ENCODE data around the gene PI4KA. TPM values are rescaled to one million over a fixed set of nuclear protein-coding genes. Genes with fewer than 3 reads are reported as not detected.
"Not testable (repeated sequence)": the region's sequence is repeated elsewhere in the genome, so short reads cannot be mapped to it uniquely, and the experiment has no call there.

PI4KA gene
- total RNA-seq, 1 donor from 2014 or later = 58.2 TPM

- DNase-seq (ENCODE audit: low read depth) = not testable (repeated sequence)
Measured at GRCh38 chr22:20694256-20694655, 164.4 kb downstream of the PI4KA start.

GRCh38 chr22:20692926-20693325 lies 165.7 kb downstream of the PI4KA start:
- not testable (repeated sequence) for DNase-seq (ENCODE audit: low read depth)

DNA sequence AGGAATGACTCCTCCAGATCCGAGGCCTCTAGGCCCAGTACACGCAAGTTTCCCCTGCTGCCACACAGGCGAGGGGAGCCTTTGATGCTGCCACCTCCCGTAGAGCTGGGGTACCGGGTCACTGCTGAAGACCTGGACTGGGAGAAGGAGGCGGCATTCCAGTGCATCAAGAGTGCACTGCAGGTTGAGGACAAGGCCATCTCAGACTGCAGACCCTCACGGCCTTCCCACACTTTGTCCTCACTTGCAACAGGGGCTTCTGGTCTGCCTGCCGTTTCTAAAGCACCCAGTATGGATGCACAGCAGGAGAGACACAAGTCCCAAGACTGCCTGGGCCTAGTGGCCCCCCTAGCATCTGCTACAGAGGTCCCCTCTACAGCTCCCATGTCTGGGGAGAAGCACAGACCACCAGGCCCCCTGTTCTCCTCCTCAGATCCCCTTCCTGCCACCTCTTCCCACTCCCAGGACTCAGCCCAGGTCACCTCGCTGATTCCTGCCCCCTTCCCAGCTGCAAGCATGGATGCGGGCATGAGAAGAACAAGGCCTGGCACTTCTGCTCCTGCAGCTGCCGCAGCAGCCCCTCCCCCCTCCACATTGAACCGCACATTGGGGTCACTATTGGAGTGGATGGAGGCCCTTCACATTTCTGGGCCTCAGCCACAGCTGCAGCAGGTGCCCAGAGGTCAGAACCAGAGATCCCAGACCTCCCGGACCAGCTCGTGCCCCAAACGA lies 167.9 kb downstream of the PI4KA start:
- not testable (repeated sequence) for DNase-seq (ENCODE audit: low read depth)

GRCh38 chr22:20687356-20688172 lies 171.0 kb downstream of the PI4KA start:
- DNase-seq (ENCODE audit: low read depth) = not testable (repeated sequence)

- not testable (repeated sequence) for DNase-seq (ENCODE audit: low read depth)
Measured at GRCh38 chr22:20685764-20686163, 172.8 kb downstream of the PI4KA start.

- DNase-seq (ENCODE audit: low read depth) = not testable (repeated sequence)
Measured at GRCh38 chr22:20678792-20679435, 179.7 kb downstream of the PI4KA start.

DNA sequence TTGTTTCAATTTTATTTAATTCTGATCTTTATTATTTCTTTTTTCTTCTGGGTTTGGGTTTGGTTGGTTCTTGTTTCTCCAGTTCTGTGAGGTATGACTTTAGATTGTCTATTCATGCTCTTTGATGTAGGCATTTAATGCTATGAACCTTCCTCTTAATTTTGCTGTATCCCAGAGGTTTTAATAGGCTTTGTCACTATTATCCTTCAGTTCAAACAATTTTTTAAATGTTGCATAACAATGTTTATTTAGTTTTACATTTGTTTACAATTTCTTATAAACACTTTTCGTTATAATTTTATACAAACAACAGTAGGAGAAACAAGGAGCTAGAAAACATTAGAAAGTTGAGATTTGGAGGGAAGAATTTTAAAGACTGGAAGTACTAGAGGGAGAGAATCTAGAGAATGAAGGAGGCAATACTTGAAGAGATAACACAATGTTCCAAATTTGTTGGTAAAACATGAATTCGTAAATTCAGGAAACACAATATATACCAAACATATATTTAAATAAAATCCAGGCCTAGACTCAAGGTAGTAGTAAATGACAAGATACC lies 180.8 kb downstream of the PI4KA start:
- no peak for DNase-seq (ENCODE audit: low read depth)

DNA sequence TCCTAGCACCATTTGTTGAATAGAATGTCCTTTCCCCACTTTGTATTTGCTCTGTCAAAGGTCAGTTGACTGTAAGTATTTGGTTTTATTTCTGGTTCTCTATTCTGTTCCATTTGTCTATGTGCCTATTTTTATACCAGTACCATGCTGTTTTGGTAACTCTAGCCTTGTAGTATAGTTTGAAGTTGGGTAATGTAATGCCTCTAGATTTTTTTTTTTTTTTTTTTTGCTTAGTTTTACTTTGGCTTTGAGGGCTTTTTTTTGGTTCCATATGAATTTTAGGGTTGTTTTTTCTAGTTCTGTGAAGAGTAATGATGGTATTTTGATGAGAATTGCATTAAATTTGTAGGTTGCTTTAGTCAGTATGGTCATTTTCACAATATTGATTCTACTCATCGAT lies 183.0 kb downstream of the PI4KA start:
- DNase-seq (ENCODE audit: low read depth) = not testable (repeated sequence)

GRCh38 chr22:20674998-20675397 lies 183.6 kb downstream of the PI4KA start:
- no peak for DNase-seq (ENCODE audit: low read depth)

DNA sequence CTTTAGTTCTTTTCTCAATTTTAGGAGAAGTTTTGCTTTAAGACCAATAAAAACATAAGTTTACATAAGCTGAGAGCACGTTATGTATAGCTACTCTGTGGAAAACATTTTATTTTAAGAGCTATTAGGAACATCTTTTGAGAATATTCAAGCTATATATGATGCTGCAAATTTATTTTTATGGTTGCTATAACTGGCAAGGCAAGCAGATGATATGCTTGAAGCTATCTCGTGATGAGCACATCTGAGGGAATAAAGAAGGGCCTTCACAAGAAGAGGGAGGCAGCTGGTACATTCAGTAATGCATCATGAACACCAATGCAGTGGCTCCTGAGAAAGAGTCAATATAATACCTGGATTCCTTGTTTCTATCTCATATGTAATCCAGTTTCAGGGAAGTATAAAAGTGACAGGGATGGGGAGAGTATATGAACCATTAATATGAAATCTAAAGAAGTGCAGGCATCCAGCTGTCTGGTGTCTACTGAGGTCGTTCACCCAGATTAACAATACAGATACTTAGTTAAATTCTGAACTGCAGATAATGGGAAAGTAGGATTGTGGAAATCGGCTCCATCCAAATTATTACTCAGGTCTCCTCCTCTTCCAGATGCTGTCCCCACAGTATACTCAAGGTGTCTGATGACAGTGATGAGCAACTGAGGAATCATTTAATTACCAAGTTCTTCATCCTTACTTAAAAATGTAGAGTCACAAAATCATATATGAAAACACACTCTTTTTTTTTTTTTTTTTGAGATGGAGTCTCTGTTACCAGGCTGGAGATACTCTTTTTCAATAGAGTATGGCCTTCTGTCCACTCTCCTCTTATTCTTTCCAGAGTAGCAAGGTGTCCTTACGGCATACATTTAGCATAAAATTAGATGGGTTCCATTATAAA lies 185.1 kb downstream of the PI4KA start:
- no peak for DNase-seq (ENCODE audit: low read depth)

- DNase-seq (ENCODE audit: low read depth) = no peak
Measured at GRCh38 chr22:20672732-20673131, 185.9 kb downstream of the PI4KA start.

DNA sequence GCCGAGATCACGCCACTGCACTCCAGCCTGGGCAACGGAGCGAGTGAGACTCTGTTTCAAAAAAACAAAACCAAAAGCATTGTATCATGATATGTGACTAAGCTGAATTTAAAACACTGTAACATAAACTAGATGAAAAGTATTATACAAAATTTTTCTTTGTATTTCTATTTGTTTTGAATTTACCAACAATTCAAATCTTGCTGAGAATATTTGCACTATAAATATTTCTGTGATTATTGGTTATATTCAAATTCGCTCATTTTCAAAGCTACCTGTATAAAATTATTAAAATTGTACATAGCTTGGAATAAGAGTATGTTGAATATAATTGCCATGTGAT lies 186.6 kb downstream of the PI4KA start:
- no peak for DNase-seq (ENCODE audit: low read depth)

GRCh38 chr22:20671409-20672081 lies 187.1 kb downstream of the PI4KA start:
- DNase-seq (ENCODE audit: low read depth) = no peak

DNA sequence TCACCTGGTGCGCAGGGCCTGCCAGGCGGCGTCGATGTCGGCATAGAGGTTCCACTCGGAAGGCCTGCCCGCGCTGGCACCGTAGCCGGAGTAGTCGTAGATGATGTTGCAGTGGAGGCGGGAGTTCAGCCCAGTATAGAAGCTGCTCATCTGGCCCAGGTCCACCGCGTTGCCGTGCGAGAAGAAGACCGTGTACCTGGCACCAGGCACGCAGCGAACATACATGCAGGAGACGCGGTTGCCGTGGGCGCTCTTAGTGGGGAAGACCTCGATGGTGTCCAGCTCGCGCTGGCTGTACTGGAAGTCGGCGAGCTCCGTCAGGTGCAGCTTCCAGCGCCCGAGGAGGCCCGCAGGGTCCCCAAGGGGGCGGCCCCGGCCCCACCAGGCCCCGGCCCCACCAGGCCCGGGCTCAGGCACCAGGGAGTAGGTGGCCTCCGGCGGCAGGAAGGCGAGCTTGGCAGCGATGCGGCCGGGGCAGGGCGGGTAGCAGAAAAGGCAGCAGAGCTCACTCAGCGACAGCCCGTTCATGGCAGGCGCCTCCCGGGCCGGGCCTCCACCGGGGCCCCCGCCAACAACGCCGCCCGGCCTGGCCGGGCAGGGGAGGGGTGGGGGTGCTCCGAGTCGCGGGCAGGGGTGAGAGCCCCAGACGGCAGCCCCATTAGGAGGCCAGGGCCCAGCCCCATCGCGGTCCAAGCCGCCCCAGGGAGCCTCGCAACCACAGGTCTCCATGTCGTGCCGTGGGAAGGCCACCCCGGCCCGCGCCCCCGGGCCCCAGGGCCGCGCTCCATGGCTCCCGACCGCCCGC lies 188.0 kb downstream of the PI4KA start:
- DNase-seq (ENCODE audit: low read depth) = not testable (repeated sequence)

DNA sequence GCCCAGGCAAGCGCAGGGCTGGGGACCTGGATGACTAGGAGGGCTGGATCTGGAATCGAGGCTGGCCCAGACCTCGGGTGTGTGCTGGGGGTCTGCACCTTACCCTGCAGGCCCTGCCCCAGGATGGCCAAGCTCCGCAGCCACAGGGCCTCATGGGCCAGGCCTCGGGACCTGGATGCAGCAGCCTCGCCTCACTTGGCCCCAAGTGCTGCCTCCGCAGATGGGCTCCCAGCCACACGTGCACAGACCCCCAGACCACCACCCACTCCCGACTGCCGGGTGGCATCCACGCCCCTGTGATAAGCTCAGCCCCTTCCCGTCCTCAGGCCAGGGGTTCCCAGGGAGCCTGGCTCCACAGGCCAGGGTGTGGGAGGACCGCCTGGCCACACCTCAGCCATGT lies 188.7 kb downstream of the PI4KA start:
- not testable (repeated sequence) for DNase-seq (ENCODE audit: low read depth)

DNA sequence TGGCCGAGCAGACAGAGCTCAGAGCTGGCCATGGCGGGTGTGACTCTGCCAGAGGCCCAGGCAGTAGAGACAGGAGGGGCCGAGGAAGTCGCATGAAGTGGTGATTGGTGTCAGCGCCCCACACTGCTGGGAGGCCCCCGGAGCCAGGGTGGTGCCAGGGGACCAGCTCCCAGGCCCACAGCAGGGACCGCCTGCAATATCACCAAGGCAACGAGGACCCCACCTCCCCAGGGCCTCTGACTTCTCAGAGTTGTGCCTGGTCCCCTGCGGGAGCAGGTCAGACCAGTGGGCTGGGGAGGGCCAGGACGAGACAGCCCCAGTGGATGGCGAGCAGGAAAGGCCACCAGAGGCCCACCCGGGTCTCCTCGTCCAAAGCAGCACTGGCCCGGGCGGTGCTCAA lies 189.1 kb downstream of the PI4KA start:
- DNase-seq (ENCODE audit: low read depth) = not testable (repeated sequence)

DNA sequence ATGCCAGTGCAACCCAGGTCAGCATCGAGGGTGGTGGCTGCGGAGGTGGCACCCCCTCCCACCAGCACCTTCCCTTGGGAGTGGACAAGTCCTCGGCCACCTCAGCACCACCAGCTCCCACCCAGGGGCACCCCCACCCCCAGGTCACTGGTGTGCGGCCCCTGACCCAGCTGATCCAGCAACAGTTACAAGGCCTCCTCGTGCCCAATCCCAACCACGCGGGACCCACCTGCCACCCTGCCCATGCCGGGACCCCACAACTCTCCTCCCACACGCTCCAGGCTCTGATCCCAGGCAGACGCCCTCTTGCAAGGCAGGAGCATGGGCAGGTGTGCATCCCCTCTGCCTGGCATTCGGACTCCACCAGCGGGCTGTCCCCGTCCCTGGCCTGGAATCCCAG lies 189.8 kb downstream of the PI4KA start:
- not testable (repeated sequence) for DNase-seq (ENCODE audit: low read depth)

- DNase-seq (ENCODE audit: low read depth) = not testable (repeated sequence)
Measured at GRCh38 chr22:20668226-20668625, 190.4 kb downstream of the PI4KA start.

DNA sequence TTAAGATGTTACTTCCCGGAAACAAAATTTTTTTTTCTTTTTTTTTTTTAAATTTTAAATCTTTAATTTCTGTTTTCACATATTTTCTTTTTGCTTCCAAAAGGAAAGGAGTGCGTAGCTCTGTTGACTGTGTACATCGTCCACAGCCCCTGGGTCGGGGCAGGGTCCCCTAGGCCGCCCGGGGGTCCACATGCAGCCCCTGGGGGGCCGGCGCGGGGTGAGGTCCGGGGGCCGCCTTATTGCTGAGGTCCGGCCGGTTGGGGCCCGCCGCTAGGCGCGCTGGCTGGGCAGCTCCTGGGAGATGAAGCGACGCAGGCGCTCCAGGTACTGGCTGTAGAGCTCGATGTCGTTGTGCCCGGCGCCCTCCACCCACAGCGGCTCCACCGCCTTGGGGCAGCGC lies 191.1 kb downstream of the PI4KA start:
- not testable (repeated sequence) for DNase-seq (ENCODE audit: low read depth)

GRCh38 chr22:20666560-20666959 lies 192.1 kb downstream of the PI4KA start:
- DNase-seq (ENCODE audit: low read depth) = no peak

Data from renal cortical epithelial cell (primary cell).